DMS53 treated with DMSO at 0.1 percent for 48 hours (cell line): Measurements from ENCODE around the gene IPO9.
"Not testable (repeated sequence)": the region's sequence is repeated elsewhere in the genome, so short reads cannot be mapped to it uniquely, and the experiment has no call there.

ENCODE experiments used
- DNase-seq: peaks from one replicate; lab custom pipeline; 2025; ENCODE audit not compliant: unreplicated experiment; lab: John Stamatoyannopoulos, UW

Gene IPO9

DNA sequence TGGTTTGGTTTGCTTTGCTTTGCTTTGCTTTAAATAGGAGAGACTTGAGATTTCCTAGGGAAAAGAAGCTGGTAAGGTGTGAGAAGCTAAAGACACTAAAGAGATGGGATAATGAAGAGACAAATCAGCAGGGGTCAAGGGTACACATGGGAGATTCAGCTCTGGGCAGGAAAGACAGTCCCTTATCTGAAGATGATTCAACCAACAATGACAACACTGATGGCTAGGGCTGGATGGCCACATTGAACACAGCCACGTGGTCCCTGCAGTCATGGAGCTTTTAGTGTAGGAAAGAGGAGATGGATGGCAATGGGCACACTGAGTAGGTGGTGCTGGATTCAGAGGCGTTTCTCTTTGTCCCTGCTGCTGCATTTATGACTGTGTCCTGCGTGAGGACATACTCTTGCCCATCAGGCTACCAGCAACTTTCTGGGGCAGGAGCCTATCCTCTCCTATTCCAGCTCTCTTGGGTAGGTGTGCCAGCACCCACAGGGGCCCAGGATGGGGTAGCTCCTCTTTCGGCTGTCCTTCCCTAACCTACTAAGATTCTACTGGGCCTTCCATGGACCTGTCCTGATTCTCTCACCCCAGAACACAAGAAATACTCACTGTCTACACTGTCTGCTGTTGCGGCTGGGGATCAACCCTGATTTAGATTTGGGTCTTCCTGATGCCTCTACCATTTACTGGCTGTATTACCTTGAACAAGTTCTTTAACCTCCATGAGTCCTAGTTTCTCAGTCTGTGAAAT is 58.3 kb downstream of the IPO9 start:
- no peak for DNase-seq

DNA sequence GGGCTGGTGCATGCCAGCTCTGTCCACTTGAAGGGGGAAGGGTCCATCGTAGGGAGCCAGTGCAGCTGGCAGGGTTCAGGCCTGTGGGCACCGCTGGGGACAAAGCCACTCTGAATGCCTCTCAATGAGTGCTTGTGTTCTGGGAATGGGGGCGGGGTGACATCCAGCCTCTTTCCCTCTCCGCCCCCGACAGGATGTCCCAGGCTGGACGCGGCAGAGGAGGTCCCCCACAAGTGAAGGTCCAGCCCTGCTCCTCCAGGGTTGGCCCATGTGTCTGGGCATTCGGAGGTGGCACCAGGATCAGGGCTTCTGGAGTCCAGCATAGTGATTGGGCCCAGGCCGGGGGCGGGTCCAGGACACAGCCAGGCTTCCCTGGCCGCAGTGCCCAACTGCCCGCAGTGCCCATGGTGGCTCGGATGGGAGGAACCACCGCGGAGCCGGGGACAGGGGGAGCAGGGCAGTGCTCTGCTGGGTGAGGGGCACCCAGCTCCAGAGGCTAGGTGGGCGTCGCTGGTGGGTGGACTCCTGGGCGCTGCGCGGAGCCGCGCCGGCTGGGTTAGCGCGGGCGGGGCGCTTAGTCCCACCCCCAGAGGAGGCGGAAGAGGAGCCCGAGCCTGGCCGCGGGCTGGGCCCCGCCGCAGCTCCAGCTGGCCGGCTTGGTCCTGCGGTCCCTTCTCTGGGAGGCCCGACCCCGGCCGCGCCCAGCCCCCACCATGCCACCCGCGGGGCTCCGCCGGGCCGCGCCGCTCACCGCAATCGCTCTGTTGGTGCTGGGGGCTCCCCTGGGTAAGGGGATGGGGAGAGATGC is 59.5 kb downstream of the IPO9 start, which contains the start of gene SHISA4:
SHISA4 (plus strand) TSS at position 617 of the 808 bp plus-strand sequence; CDS start at position 714, 97 bp downstream.
- peak; percentile 53 for DNase-seq

DNA sequence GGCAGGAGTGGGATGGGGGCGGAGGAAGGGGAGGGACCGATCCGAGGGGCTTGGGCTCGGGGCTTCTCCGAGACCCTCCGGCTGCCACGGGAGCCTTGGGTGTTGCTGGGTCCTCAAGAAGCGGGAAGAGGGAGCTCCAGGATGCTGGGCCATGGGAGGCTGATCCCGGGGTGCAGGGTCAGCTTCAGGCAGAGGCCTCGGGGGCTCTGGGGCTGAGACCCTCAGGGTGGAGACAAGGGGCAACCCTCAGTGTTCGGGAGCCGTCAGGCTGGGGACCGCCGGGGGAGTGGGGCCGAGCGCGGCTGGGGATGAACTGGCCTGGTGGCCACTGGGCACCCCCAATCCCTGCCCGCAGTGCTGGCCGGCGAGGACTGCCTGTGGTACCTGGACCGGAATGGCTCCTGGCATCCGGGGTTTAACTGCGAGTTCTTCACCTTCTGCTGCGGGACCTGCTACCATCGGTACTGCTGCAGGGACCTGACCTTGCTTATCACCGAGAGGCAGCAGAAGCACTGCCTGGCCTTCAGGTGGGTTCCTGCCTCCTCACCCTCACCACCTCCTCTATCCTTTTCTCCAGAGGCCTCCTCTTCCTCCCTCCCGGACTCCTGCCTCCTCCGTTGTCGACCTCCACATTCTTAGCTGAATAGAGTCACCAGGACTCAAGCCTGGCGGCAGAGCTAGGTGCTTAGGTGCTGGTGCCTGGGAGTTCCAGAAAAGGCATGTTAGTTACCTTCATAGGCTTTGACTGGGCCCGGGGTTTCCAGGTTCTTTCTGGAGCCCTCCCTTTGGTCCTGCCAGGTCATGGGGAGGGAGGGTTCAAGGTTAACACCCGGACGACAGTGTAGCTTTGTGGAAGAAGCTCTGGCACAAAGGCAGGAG is 60.4 kb downstream of the IPO9 start:
- DNase-seq = no peak

GRCh38 chr1:201890223-201890622 is 61.3 kb downstream of the IPO9 start:
- DNase-seq = no peak

DNA sequence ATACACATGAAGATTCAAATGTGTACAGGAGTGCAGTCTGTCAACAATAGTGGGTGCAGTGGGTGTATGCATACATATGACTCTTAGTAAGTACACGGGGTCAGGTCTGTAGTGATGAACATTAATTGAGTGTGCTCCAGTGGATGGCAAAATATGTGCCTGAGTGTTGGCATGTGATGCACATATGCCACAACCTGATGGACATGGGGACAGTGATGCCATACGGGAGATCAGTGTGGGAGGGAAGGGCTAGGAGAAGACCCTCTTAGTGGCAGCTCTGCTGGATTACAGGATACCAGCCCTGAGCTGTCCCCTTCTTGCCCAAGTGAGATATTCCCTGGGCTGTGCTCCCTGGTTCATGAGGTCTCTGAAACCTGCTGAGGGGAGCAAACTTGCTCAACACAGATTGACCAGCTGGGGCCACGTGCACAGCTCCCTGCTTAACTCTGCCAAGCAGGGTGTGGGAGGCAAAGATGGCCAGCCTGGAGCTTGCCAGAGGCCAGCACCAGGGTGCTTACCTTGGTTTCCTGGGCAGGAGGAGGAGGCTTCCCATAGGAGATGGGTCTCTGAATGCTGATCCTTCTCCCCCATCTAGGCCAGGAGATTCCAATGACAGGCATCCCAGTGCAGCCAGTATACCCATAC is 62.0 kb downstream of the IPO9 start:
- DNase-seq = no peak

DNA sequence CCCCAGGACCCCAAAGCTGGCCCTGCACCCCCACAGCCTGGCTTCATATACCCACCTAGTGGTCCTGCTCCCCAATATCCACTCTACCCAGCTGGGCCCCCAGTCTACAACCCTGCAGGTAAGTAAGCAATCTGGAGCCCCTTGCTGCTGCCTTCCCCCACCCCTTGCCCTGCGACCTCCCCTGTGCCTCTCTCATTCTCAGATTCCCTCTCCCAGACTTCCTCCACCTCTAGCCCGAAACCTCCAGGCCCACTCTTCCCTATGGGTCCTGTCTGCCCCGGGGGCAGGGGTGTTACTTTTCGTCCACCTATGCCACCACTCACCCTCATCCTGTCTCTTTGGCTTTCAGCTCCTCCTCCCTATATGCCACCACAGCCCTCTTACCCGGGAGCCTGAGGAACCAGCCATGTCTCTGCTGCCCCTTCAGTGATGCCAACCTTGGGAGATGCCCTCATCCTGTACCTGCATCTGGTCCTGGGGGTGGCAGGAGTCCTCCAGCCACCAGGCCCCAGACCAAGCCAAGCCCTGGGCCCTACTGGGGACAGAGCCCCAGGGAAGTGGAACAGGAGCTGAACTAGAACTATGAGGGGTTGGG is 62.6 kb downstream of the IPO9 start:
- no peak for DNase-seq

GRCh38 chr1:201892211-201892610 is 63.3 kb downstream of the IPO9 start:
- DNase-seq = no peak

- DNase-seq = no peak
These were observed 64.5 kb downstream of the IPO9 start for GRCh38 chr1:201893431-201893830.

GRCh38 chr1:201894343-201895119 is 65.6 kb downstream of the IPO9 start:
- DNase-seq = no peak

- DNase-seq = no peak
These were observed 66.2 kb downstream of the IPO9 start for GRCh38 chr1:201895120-201895665.

- DNase-seq = peak; percentile 86
These were observed 67.2 kb downstream of the IPO9 start for GRCh38 chr1:201895913-201896807.

- no peak for DNase-seq
These were observed 68.0 kb downstream of the IPO9 start for GRCh38 chr1:201896951-201897391.

DNA sequence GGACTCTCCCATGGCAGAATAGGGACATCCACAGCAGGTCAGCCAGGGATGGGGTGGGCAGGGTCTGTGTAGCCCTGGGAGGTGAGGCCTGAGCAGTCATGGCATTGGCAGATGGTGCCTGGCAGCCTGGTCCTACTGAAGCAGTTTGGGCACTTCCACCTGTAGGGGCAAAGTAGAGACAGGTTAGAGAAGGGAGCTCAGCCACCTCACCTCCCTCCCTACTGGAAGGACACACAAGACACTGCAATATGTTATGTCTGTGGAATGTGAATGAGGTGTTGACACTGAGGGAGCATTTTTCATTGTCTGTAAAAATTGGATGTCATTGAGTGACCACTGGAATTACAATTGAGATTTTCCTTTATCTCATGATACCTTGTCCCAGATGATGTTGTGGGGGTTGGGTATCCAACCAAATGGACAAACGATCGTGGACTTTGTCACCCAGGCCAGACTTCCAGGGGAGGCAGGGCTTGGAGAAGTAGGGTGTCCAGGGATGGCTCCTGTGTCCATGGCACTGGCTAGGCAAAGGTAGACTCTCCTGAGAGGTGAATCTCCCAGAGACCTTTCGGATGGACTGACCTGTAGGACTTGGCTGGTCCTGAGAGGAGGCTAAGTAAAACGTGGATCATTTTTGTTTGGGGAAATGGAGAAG is 69.4 kb downstream of the IPO9 start:
- no peak for DNase-seq

GRCh38 chr1:201898992-201899391 is 70.0 kb downstream of the IPO9 start:
- no peak for DNase-seq

DNA sequence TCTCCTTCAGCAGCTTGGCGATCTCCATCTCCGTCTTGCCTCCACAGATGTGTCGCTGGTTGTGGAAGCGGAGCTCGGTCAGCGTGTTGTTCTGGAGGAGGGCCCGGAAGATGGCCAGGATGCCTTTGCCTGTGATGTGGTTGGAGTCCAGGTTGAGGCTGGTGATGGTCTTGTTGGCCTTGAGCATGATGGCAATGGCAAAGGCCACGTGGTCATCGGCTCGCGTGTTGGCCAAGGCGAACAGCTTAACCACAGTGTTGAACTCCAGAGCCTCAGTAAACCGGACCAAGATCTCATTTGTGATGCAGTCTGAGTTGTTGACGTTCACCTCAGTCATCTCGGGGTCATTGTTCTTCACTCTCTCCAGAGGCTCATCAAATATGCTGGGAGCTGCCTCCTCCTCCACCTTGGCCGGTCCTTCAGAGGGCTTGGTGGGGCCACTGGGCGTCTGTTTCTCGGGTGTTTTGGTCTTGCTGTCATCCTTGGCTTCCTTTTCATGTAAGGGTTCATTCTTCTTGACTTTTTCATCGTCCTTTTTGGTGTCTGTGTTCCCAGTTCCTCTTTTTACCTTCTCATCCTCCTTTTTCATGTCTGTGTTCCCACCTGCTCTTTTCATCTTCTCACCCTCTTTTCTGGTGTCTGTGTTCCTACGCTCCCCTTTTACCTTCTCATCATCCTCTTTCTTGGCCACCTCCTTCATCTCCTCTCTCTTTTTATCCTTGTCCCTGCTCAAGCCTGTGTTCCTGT is 70.9 kb downstream of the IPO9 start:
- DNase-seq = no peak

DNA sequence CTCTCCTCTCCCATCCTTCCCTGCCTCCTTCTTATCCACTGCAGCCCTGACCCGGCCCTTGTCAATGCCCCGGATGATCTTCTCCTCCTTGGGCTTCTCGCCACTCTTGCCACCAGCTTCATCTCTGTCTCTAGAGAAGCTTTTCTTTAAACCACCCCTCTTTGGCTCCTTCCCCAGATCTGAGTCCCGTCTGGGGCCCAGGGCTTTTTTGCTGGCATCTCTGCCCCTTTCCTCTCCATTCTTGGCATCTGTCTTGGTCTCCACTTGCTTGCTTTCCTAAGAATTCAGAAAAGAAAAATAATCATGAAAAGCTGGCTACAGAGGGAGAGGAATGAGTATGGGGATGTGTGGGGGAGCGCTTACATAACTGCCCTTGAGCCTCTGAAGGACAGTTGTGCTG is 71.5 kb downstream of the IPO9 start:
- no peak for DNase-seq

GRCh38 chr1:201901036-201901435 is 72.1 kb downstream of the IPO9 start:
- not testable (repeated sequence) for DNase-seq
